Effector memory CD8-positive, alpha-beta T cell (primary cell): ENCODE data around the gene AOAH.

ENCODE experiments used
- ATAC-seq: fragments of 150-1000 bp; cut with Tn5 transposase; replicated peaks from 2 replicates; pipeline ENCODE4 v1.10.0; 2021; ENCODE audit warnings: mild to moderate bottlenecking, moderate library complexity
- DNase-seq, 3 experiments: peaks; one replicate each; pipeline ENCODE4 v3.0.0; 2021
- H3K27ac Mint-ChIP-seq, 2 donors: one replicate each; pipeline ENCODE4 v1.8.0; 2022; ENCODE audit warnings: mild to moderate bottlenecking in 2 of 2, mixed read lengths in 2 of 2, moderate library complexity in 2 of 2
- H3K27me3 Mint-ChIP-seq, 2 donors: one replicate each; pipeline ENCODE4 v1.8.0; 2022; ENCODE audit warnings: mixed read lengths in 2 of 2
- H3K36me3 Mint-ChIP-seq: one replicate; pipeline ENCODE4 v1.8.0; 2022; ENCODE audit warnings: mild to moderate bottlenecking, moderate library complexity, mixed read lengths; ENCODE audit not compliant: insufficient read depth
- H3K4me1 Mint-ChIP-seq, 2 donors: one replicate each; pipeline ENCODE4 v1.8.0; 2022; ENCODE audit warnings: low read depth in 2 of 2, mixed read lengths in 2 of 2
- H3K4me3 Mint-ChIP-seq, 2 donors: one replicate each; pipeline ENCODE4 v1.8.0; 2022; ENCODE audit warnings: mild to moderate bottlenecking in 2 of 2, mixed read lengths in 2 of 2, moderate library complexity in 2 of 2
- H3K9me3 Mint-ChIP-seq, 2 donors: one replicate each; pipeline ENCODE4 v1.8.0; 2022; ENCODE audit warnings: mixed read lengths in 2 of 2

The AOAH gene

DNA sequence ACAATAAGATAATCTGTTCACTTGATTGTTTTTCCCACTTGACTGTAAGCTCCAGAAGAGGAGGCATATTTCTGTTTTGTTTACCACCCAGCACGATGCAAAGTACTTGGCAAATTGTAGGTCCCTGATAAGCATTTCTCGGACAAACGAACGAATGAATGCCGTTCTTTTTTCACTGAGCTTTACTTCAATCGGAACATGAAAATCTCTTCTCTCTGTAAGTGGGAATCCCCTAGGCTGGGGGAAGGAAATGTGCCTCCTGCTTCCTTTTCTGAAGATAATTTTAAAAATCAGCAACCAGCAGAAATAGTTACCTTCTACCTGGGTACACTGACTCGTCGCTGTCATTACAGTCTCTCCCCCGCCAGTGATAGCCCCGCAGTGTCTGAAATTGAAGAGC lies 102.9 kb downstream of the AOAH start:
- no peak for DNase-seq
- Mint-ChIP-seq H3K4me3 (no peak overlapping the region), H3K27me3 (no peaks in the 10 kb centered on the region), H3K4me1 (peaks cover 11 to 22% of the 10 kb centered on the region in 2 donors), H3K36me3 (peaks cover 60% of the 10 kb centered on the region), H3K27ac (peak overlapping the region in 1 of 2 donors; percentile 71), H3K9me3 (no peaks in the 10 kb centered on the region)
- ATAC-seq: no peak

- no peaks in the 10 kb centered on the region for H3K27me3 Mint-ChIP-seq
- H3K9me3 Mint-ChIP-seq: no peaks in the 10 kb centered on the region
- H3K36me3 Mint-ChIP-seq: peaks cover 70% of the 10 kb centered on the region
- H3K4me3 Mint-ChIP-seq: no peak overlapping the region
- DNase-seq (no peak), ATAC-seq (peak; percentile 83)
- peak overlapping the region; percentile 29 to 71 for H3K27ac Mint-ChIP-seq
- H3K4me1 Mint-ChIP-seq: peaks cover 11 to 14% of the 10 kb centered on the region in 2 donors
Measured at GRCh38 chr7:36620166-36620708, 104.1 kb downstream of the AOAH start.

GRCh38 chr7:36617408-36617807 lies 106.9 kb downstream of the AOAH start:
- peaks cover 71% of the 10 kb centered on the region for H3K36me3 Mint-ChIP-seq
- peak overlapping the region in 1 of 2 donors; percentile 71 for H3K27ac Mint-ChIP-seq
- H3K27me3 Mint-ChIP-seq: no peaks in the 10 kb centered on the region
- ATAC-seq (no peak), DNase-seq (no peak)
- no peak overlapping the region for H3K4me3 Mint-ChIP-seq
- H3K4me1 Mint-ChIP-seq: peaks cover 5 to 8% of the 10 kb centered on the region in 2 donors
- H3K9me3 Mint-ChIP-seq: no peaks in the 10 kb centered on the region

DNA sequence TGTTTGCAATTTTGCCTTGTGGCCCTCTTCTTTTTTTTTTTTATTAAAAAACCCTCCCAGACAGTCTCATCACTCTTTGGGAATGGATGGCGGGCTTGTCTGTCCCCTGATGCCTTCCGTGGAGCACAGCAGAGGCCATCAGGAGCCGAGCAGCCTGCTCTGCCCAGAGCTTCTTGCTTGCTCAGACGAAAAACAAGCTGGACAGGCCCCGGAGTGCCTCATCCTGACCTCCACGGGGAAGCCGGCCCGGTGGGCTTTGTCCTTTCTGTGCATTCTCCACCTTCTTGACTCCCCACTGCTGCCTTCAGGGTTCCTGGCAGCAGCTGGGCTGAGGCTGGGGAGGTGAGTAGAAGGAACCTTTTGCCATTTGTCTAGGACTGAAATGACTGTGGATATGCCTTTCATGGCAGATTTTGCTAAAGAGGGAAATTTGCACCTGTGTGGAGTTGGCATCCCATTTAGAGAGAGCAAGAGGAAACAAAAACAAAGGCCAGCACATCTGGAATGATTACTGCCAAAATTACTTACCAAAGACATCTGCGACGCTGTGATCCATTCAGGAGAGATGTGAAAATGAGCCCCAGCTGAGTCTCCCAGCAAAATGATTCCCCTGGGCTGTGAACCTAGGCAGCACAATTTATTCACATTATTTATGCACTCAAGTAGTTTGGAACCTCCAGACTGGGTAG lies 108.3 kb downstream of the AOAH start:
- H3K4me1 Mint-ChIP-seq: peaks cover 5 to 8% of the 10 kb centered on the region in 2 donors
- peak overlapping the region; percentile 4 to 82 for H3K27ac Mint-ChIP-seq
- H3K36me3 Mint-ChIP-seq: peaks cover 67% of the 10 kb centered on the region

GRCh38 chr7:36614959-36615358 lies 109.3 kb downstream of the AOAH start:
- Mint-ChIP-seq H3K27ac (peak overlapping the region; percentile 4 to 82), H3K9me3 (no peaks in the 10 kb centered on the region), H3K4me1 (peaks cover 5 to 8% of the 10 kb centered on the region in 2 donors), H3K4me3 (no peak overlapping the region), H3K27me3 (no peaks in the 10 kb centered on the region), H3K36me3 (peaks cover 63% of the 10 kb centered on the region)
- no peak for DNase-seq
- no peak for ATAC-seq

More for the DNA sequence above, 108.3 kb downstream of the AOAH start:
- DNase-seq (no peak), ATAC-seq (no peak)
- Mint-ChIP-seq H3K4me3 (no peak overlapping the region), H3K9me3 (no peaks in the 10 kb centered on the region), H3K27me3 (no peaks in the 10 kb centered on the region)

DNA sequence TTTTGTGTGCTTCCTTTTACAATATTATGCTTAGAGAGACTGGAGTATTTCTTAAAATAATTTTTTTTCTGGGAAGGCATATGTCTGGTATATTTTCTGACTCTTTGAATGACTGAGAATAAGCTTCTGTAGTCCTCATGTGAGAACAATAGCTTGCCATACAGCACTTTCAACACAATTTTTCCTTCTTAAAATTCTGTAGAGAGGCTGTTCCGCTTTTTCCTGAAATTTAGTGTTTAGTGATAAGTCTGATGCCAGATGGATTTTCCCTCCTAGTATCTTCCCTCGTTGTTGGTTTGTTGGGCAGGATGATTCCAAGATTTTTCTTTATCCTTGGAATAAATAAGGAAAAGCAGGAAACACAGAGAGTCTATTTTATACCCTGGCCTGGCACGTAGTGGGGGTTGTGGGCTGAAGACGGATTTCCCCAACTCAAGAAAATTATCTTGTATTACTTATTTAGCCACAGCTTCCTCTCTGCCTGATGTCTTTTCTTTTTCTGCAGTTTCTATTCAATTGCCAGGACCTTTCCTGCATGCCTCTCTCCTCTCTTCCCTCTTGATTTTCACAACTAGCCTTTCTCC lies 111.2 kb downstream of the AOAH start:
- DNase-seq: no peak
- ATAC-seq: no peak
- Mint-ChIP-seq H3K36me3 (peaks cover 60% of the 10 kb centered on the region), H3K4me3 (no peak overlapping the region), H3K4me1 (peaks cover 2 to 18% of the 10 kb centered on the region in 2 donors), H3K27ac (peak overlapping the region; percentile 4 to 87), H3K27me3 (no peaks in the 10 kb centered on the region), H3K9me3 (no peaks in the 10 kb centered on the region)

- DNase-seq (no peak), ATAC-seq (no peak)
- Mint-ChIP-seq H3K4me3 (no peak overlapping the region), H3K36me3 (peaks cover 59% of the 10 kb centered on the region), H3K4me1 (peaks cover 4 to 23% of the 10 kb centered on the region in 2 donors), H3K27me3 (no peaks in the 10 kb centered on the region), H3K27ac (no peak overlapping the region), H3K9me3 (no peaks in the 10 kb centered on the region)
Measured at GRCh38 chr7:36611703-36612102, 112.6 kb downstream of the AOAH start.

DNA sequence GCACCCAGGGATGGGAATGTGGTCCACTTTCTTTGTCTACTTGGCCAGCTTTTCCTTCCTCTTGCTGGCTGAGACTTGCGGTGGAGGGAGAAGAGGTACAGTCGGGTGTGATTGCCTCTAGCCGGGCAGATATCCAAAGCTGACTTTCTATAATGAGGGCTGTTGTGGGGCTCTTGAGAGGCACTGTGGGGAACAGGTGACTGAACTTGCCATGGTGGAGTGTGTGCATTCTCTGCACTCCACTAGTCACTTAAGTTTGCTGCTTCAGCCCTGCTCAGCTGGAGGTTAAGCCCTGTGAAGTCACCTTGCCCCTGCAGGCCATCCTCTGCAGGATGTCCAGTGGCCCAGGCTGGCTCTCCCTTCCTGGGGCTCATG lies 116.6 kb downstream of the AOAH start:
- Mint-ChIP-seq H3K27me3 (no peaks in the 10 kb centered on the region), H3K9me3 (no peaks in the 10 kb centered on the region), H3K36me3 (peaks cover 48% of the 10 kb centered on the region), H3K27ac (peak overlapping the region; percentile 33 to 44), H3K4me1 (peaks cover 7 to 46% of the 10 kb centered on the region in 2 donors), H3K4me3 (no peak overlapping the region)
- no peak for DNase-seq
- no peak for ATAC-seq

DNA sequence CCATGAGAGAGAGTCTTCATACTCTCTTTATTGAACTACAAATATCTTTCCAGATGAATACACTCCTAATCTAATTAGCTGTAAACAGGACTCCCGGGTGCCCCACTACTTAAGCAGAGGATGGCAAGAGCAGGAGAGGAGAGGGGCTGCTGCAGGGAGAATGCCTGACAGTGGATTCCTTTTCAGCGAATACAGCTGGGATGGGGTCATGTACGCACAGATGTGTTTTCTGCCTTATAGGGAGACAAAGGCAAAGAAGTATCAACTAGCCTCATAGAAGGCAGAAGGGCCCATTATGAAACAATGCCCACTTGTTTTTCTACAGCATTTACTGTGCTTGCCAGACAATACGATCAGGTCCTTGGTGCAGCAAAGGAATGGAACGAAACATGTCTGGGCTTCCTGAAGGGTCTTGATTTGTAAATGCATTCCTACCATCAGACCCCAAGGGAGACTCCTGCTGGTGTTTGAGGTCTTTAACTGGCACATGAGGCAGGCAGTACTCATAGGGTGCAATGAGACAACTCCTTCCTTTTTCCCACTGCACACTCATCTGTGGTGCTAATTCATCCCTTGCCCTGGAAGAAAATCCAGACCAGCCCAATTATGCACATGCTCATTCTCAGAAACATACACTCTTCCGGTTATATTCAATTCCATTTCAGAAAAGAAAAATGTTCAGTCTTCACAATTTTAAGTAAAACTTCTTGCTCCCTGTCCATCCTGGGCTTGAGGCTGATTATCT lies 117.1 kb downstream of the AOAH start:
- H3K36me3 Mint-ChIP-seq: peaks cover 45% of the 10 kb centered on the region
- peak overlapping the region; percentile 78 to 86 for H3K27ac Mint-ChIP-seq
- H3K4me1 Mint-ChIP-seq: peaks cover 7 to 52% of the 10 kb centered on the region in 2 donors
- H3K9me3 Mint-ChIP-seq: no peaks in the 10 kb centered on the region
- ATAC-seq: no peak
- no peaks in the 10 kb centered on the region for H3K27me3 Mint-ChIP-seq
- no peak for DNase-seq
- no peak overlapping the region for H3K4me3 Mint-ChIP-seq

DNA sequence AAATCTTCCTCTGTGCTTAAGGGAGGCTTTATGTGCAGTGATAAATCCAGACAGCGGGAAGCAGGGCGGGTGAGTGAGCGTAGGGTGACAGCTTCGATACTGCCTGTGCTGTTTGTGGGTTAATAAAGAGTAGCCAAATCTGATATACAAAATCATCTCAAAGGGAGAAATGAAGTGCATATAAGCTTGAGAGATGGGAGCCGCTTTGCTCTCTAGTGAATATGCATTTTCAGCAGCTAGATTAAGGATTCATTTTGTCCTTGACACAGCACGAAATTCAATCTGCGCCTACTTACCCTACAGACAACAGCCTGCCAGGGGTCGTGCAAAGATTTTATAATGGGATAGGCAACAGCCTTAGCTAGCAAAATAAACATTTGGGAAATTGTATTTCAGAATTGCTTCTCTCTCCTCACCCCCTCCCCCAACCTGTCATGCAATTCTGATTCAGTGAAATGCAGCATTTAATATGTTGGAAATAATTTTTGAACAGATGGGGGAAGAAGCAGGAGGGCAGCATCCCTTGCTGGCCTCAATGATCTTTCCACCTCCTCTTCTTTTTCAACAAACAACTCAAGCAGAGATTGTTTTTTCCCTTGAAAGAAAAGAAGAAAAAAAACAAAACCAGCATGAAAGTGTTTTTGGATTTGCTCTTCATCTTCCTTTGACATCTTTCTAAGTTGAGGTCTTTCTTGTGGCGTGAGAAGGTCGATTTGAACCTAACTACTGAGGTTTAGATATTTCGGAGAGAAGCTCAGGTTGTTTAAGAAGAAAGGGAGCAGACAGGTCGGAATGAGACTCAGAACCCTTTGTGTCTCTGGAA lies 117.9 kb downstream of the AOAH start:
- H3K36me3 Mint-ChIP-seq: peaks cover 43% of the 10 kb centered on the region
- H3K4me3 Mint-ChIP-seq: no peak overlapping the region
- no peaks in the 10 kb centered on the region for H3K9me3 Mint-ChIP-seq
- no peak for ATAC-seq
- H3K4me1 Mint-ChIP-seq: peaks cover 9 to 60% of the 10 kb centered on the region in 2 donors
- peak overlapping the region; percentile 78 to 86 for H3K27ac Mint-ChIP-seq
- H3K27me3 Mint-ChIP-seq: no peaks in the 10 kb centered on the region
- no peak for DNase-seq

DNA sequence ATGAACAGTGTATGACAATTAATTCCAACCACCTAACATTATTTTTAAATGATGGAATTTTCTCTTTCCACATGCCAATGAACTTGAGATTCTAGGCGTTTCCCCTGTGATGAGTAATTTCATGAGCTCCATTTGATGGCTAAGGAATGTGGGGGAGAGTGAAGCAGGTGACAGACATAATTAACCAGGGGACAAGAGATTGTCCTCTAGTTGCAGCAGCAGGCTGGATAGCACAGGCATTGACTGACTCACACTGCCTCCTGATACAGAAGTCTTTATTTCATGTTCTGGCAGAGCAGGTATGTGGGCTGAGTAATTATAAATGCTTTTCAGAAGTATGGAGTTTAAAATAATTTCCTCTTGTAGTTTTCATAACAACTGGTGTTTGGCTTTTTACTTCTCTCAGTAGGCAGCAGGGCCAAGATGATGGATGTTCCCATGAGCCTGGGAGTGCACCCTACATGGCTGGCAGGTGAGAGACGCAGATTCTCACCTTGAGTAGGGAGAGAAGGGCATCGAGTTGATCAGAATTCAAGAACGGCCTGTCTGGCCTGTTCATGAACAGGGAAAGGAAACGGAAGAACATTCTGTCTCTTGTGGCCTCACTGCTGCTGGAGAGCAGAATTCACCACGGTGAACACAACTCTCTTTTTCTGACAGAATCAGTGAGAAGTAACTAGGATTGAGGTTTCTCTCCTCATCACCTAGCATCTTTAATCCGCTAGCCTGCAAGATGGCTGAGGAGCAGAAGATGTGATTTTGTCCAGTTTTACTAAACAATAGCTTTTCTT lies 118.8 kb downstream of the AOAH start:
- H3K9me3 Mint-ChIP-seq: no peaks in the 10 kb centered on the region
- peak overlapping the region; percentile 80 to 92 for H3K27ac Mint-ChIP-seq
- no peak for ATAC-seq
- H3K27me3 Mint-ChIP-seq: no peaks in the 10 kb centered on the region
- peaks cover 43% of the 10 kb centered on the region for H3K36me3 Mint-ChIP-seq
- H3K4me1 Mint-ChIP-seq: peaks cover 9 to 65% of the 10 kb centered on the region in 2 donors
- no peak overlapping the region for H3K4me3 Mint-ChIP-seq
- DNase-seq: no peak

- Mint-ChIP-seq H3K27me3 (no peaks in the 10 kb centered on the region), H3K36me3 (peaks cover 42% of the 10 kb centered on the region), H3K9me3 (no peaks in the 10 kb centered on the region), H3K4me1 (peaks cover 10 to 71% of the 10 kb centered on the region in 2 donors), H3K27ac (peak overlapping the region; percentile 80 to 92), H3K4me3 (no peak overlapping the region)
- ATAC-seq (no peak), DNase-seq (no peak)
Measured at GRCh38 chr7:36604806-36605205, 119.5 kb downstream of the AOAH start.
